ENCODE measurements around the gene DQX1.

GRCh38 chr2:74540291-74540690 lies 14.3 kb upstream of the DQX1 start:
- TF ChIP-seq CTCF (IDR thresholded peaks at IDR 0.05; ENCODE audit: poor library complexity), result no peak
- TF ChIP-seq EZH2 (IDR thresholded peaks at IDR 0.05; ENCODE audit: borderline replicate concordance), result no peak

Data from hepatocyte (in vitro differentiated cells).